Anterior cingulate cortex (tissue), 58 donors: ENCODE results near the gene NUP160.
"Not testable (repeated sequence)": the region's sequence is repeated elsewhere in the genome, so short reads cannot be mapped to it uniquely, and the experiment has no call there.

Experiments used
- DNase-seq, 58 donors: peaks; one replicate each; lab custom pipeline; 2025; lab: John Stamatoyannopoulos, UW

Gene NUP160

DNA sequence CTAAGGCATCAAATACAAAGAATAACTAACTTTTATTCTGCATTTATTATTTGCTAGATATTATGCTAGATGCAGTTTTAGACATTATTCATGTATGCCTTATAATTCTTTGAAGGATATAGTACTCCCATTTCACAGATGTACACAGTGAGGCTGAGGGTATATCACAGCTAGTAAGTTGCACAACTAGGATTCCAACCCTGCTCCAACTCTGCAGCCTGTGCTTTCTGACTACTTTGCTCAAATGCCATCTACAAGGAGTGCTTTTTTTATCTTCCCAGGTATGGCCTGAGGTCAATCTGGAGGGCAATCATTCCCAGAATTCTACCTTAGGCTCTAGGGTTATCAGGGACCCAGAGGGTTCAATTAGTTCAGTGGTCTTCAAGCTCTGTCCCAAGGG lies 28.4 kb downstream of the NUP160 start:
- DNase-seq, result no peak

DNA sequence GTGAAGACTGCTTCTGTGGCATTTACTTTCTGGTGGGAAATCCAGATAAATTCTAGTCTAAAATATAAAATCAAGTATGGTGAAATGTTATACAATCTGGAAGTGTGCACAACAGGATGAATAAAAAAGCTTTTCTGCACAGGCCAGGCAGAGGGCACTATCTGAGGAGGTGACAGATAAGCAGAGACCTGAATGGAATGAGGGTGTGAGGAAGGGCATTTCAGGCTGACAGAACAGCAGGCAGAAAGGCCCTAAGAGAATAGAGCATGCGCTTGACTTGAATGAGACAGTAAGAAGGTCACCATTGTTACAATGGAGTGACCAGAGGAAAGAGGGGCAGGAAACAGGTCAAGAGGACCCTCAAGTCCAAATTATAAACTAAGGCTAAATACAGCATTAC lies 47.4 kb downstream of the NUP160 start:
- DNase-seq, result no peak

DNA sequence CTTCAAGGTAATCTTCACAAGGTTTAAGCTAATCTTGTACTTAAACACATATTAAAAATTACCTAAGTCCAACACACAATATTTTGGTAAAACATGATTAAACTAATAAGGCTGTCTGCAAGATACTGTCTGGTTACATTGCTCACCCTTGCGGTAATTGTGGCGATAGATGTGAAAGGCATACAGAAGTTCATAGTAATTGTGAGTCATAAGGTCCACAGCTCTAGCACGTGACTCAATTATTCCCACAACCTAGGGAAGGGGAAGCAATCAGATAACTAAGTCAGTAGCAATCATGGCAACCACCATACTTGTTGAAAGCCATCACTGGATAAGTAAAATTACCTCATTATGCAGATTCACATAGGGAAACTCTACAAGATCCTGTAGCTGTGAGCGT lies 50.5 kb downstream of the NUP160 start:
- no peak for DNase-seq

DNA sequence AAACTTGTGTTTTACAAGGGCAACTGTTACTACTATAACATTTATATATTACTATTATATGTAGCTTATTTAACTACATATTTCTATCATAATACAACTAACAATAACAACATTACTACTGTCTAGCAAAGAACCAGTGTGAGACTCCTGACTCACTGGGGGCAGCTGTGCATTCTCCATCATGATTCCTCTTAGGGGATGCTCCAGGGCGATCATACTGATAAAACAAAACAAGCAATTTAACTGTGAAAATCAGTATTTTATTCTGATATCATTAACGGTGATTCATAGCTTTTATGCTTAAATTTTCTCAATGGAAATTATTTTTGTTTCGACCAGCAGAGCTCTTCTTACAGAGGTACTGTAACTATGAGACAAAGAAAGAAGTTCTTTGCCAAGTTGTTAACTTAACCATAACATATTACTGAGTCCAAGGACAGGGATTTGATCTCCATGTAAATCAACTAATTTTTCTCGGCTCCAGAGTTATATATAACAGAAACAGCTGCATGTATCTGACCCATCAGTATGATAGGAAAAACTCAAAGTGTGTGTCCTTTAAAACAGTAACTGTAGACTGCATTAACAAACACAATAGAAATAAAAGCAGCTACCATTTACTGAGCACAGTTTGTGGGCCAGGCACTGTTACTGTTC lies 56.2 kb downstream of the NUP160 start:
- DNase-seq, result no peak

DNA sequence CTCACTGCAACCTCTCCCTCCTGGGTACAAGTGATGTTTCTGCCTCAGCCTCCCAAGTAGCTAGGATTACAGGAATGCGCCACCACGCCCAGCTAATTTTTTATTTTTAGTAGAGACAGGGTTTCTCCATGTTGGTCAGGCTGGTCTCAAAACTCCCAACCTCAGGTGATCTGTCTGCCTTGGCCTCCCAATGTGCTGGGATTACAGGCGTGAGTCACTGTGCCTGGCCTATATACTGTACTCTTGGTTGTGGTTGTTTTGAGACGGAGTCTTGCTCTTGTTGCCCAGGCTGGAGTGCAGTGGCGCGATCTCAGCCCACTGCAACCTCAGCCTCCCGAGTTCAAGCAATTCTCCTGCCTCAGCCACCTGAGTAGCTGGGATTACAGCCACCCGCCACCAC lies 58.1 kb downstream of the NUP160 start:
- DNase-seq, result not testable (repeated sequence)

DNA sequence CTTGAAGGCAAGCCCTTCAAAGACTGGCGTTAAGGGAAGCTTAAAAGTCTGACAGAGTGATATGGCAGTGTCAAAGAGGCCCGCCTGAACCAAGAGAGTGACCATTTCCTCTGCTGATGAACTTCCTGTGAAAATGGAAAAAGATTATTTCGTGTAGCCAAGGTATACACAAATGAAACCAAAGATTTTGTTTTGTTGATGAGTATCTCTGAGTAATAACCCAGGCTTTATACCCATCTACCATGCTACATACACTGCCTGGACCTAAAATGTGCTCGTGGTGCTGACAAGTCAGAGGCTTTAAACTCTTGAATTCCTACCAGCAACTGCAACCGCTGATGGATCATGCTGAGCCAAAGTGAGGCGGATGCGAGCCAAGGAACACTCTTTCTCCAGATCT lies 60.0 kb downstream of the NUP160 start:
- no peak for DNase-seq

DNA sequence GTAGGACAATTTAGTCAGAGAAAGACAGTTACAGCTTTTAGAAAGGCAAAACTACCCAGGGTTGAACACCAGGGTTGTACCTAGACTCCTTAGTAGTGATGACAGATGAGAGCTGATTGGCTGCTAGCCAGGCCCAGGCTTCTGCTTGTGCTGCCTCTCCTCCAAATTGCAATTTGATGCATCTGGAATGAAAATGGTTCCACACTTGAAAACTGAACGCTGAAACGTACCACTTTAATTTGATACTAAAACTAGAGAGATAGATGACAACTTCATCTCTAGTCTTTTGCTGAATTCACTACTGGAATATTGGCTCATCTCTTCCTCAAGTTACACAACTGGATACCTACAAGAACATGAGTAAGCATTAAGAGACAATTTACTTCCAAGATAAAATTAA lies 61.8 kb downstream of the NUP160 start:
- peak in 5 of 58 donors; percentile 1 to 18 (median 9) for DNase-seq

DNA sequence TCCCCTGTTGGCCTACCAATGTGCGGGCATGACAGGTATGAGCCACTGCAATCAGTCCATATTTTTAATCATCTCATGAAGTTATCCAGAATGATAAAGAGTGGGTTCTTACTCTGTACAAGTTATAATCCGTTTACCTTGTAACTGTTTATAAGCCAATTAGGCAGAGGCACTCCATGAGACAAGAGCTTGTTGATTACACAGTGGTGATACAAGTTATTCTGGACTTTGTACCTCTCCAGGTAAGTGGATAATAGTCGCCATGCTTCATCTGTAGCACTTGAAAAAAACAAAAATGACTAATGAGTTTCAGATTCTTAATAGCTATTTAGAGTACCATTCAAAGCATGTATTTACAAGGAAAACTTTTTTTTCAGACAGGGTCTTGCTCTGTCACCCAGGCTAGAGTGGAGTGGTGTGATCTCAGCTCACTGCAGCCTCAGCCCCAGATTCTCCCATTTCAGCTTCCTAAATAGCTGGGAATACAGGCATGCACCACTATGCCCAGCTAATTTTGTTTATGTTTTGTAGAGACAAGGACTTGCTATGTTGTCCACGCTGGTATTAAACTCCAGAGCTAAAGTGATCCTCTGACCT lies 63.3 kb downstream of the NUP160 start:
- no peak for DNase-seq

DNA sequence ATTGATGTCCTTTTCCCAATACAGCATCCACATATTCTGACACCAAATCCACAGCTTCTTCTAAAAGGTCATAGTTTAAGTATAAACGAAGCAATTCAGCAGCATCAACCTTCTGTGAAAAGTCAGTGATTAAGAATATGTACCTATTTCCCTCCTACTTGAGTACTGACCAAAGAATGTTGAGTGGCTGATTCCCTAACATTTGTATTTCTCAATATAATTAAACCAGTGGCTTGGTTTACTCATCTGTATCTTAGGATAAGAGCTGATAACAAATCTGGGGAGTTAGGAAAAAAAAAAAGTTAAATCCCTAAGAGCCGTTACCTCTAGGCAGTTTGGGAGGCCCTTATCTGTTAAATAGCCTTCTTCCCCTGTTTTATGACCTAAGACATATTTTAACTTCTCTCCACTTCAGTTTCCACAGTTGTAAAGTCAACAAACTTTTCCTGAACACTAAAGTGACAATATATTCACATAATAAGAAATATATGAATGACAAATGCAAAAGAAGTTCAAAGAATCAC lies 65.0 kb downstream of the NUP160 start:
- no peak for DNase-seq

DNA sequence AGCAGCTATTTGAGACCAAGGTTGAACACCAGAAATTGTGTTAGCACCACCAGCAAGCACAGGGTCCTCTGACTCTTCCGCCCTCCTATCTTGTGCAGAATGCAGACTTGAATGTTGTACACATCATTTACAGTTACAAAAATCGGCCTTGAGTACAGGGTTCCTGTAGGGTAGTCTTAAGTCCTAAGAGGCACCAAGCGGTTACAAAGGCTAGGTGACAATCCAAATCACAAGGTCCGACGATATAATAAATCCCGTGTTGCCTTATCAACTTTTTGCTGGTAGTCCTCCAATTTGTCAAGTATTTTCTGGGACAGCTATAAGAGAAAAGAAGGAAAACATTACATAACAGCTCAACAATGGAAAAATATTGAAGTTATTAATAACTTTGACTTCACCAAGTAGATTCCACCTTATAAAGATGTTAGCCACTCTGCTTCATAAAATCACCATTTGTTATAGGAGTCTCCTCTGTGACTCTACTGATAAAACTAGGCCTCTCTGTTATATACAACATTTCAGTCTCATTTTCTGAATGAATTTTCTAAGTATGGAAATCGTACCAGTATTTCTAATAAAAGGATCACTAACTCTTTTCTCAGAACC lies 69.2 kb downstream of the NUP160 start:
- DNase-seq, result no peak

DNA sequence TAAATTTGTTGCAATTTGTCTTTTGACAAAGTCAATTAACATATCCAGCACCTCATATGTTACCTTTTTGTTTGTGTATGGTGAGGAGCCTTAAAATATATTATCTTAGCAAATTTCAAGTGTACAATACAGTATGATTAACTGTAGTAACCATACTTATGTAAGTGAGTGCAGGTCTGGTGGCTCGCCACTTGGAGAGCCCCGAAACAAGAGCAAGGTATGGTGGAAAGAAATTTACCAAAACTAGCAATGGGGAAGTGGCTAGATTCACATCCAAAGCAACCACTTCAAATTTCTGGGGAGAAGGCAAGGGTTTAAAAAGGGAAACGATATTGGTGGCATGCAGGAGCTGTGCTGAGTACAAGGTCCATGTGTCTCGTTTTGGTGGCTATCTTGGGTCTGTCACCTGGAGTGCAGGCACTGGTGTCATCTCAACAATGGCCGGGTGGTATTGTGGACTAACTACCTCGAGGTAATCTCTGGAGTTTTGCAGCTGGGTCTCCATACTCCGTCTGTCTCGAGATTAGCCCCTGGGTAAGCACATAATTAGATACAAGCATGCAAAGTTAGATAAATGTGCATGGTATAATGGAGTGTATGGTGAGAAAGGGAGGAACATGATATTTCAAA lies 72.8 kb downstream of the NUP160 start:
- DNase-seq, result no peak

DNA sequence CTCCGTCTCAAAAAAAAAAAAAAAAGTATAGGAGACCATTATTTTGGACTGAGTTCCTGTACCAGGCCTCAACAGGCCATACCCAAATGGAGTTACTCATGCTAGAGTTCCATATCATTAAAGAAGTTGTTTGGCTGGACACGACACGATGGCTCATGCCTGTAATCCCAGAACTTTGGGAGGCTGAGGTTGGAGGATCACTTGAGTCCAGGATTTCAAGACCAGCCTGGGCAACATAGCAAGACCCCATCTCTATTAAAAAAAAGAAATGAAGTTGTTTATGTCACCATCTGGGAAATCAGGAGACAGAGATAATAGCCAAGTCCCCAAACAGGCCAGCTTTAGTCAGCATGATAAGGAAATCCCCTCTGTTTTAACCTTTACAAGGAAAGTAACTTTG lies 74.3 kb downstream of the NUP160 start:
- no peak for DNase-seq

DNA sequence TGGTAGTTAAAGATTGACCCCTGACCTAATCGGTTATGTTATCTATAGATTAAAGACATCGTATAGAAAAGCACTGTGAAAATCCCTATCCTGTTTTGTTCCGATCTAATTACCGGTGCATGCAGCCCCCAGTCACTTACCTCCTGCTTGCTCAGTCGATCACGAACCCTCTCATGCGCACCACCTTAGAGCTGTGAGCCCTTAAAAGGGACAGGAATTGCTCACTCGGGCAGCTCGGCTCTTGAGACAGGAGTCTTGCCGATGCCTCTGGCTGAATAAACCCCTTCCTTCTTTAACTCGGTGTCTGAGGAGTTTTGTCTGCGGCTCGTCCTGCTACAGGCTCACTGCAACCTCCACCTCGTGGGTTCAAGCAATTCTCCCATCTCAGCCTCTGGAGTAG lies 78.6 kb downstream of the NUP160 start:
- DNase-seq, result not testable (repeated sequence)

DNA sequence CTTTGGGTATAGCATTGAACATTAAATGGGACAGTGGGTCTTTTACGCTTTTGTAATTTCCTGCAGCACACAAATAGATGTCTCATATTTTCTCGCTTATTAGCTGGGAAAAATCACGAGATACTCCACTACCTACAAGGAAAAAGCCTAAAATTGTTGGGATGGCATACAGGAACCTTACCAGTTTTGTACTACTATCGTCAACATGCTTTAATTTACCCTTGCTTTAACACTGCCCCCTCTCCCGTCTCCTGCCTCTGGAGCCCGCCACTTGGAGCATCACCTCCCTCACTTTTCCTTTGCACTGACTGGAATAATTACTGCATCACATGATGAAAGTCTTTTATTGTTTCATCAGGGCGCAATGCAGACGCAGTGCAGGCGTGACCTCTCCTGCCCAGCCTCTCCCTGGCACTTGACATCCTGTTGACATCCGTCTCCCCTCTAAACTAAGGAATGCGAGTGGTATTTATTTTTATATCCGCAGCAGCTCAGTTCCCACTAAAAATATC lies 80.0 kb downstream of the NUP160 start:
- peak in 55 of 58 donors; percentile 4 to 84 (median 44) for DNase-seq

DNA sequence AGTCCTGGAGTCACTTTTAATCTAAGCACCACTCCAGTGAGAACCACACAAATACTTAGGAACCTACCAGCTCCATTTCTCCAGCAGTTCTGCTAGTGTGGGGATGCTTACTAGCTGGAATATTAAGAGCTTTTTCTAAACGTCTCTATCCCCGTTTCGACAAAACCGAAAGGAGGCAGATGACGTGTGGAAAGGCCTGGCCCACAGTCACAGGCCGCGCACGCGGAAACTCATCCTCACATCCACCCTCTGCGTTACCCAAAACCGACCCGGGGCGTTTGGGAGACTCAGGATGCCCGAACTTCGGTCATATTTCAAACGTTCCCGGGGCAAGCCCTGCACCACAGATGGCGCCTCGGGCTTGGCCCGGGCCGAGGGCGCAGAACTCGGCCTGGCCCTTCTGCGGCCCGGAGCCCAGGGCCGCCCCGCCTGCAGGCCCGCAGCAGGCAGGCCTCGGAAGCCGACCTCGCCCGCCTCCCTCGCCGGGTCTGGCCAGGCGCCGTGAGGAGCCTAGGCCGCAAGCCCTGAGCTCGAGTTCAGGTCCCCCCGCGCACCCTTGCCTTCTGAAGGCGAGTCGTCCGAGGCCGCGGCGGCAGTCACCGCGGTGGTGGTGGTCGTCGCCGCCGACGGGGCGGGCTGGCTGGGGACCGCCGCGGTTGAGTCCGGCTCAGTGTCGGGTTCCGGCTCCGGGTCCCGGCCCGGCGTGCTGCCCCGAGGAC lies 81.5 kb downstream of the NUP160 start:
- peak in 53 of 58 donors; percentile 9 to 77 (median 52) for DNase-seq

DNA sequence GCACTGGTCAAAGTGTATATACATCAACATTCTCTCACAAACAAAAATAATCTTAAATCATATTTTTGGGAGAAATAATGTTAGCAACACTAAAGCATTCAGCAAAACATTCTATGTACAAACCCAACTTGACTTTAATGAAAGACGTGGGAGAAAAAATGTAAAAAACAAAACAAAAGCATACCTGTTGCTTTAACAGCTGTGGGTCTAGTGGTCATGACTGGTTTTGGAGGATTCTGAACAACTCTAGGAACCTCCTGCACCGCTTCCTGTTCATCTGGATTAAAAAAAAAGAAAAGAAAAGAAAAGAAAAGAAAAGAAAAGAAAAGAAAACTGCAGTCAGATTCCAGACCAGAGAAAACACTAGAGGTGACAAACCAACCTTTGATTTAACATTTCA lies 83.1 kb downstream of the NUP160 start:
- no peak for DNase-seq

DNA sequence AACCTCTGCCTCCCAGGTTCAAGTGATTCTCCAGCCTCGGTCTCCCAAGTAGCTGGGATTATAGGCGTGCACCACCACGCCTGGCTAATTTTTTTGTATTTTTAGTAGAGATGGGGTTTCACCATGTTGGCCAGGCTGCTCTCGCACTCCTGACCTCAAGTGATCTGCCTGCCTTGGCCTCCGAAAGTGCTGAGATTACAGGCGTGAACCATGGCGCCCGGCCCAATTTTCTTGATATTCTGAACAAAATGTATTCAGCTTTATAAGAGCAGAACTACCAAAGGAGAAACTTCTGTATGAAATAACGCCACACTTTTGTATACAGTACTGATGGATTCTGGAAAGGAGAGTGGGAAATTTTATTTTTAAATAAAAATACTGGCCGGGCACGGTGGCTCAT lies 88.9 kb downstream of the NUP160 start:
- DNase-seq, result not testable (repeated sequence)

DNA sequence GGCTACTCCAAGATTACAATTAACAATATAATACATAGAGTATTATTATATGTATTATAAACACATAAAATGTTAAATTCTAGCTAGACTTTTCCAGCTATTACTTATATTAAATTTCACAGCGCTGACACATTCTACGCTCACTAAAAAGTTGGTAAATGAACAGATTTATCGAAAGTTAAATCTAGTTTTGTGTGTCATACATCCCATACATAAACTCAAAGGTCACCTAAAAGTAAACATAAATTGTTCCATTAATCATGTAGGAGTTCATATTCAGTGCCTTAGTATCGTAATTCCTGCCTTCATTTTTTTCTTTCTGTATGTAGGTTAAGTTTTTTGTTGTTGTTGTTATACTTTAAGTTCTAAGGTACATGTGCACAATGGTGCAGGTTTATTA lies 91.9 kb downstream of the NUP160 start:
- no peak for DNase-seq

DNA sequence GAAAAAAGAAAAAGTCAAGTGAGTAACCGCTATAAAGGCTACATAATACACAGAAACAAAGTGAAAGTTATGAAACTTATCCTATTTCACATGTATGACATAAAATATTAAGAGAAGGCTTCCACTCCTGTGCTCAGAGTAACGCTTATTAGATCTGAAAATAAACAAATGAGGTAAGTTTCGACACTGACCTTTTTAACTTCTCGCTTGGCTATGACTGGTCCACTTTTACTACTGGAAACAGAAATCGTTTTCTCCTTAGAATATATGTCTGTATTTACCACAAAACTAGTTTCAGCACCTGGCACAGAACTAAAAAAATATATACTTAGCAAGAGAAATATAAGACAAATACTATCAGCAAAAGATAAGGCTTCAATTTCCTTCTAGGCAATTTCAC lies 97.4 kb downstream of the NUP160 start:
- DNase-seq, result no peak

DNA sequence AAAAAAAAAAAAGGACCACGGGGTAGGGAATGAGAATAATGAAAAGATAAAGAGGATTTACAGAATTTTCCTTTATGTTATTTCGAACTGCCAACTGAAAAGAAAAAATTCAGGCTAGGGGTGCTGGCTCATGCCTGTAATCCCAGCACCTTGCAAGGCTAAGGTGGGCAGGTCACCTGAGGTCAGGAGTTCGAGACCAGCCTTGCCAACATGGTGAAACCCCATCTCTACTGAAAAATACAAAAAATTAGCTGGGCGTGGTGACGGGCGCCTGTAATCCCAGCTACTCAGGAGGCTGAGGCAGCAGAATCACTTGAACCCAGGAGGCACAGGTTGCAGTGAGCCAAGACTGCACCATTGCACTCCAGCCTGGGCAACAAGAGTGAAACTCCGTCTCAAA lies 105.7 kb downstream of the NUP160 start:
- not testable (repeated sequence) for DNase-seq

DNA sequence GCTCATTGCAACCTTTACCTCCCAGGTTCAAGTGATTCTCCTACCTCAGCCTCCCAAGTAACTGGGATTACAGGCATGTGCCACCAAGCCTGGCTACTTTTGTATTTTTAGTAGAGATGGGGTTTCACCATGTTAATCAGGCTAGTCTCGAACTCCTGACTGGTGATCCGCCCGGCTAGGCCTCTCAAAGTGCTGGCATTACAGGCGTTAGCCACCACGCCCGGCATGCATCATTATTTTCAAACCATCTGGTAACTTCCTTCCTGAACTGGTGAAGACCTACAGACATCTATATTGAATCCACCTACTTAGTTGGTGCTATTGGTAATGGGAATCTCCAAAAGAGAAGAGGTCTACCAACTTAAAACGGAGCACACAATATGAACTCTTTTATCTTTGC lies 110.3 kb downstream of the NUP160 start:
- not testable (repeated sequence) for DNase-seq
